ENCODE measurements around the gene ZBTB37.

GRCh38 chr1:173853074-173853473 is 15.1 kb upstream of the ZBTB37 start:
- TF ChIP-seq CTCF (IDR thresholded peaks at IDR 0.05; ENCODE audit: low read depth, low read length), result no peak
- TF ChIP-seq EZH2phosphoT487 (IDR thresholded peaks at IDR 0.05; ENCODE audit: low read depth), result no peak
